K562 (cell line): ENCODE results near the gene ERC2. TPM values are rescaled to one million over a fixed set of nuclear protein-coding genes. Genes with fewer than 3 reads are reported as not detected.

Experiments used
- ATAC-seq: fragments of 200-7000 bp; cut with Tn5 transposase; 3 replicates; pipeline ENCODE4 v1.9.1; 2020; ENCODE audit warnings: moderate library complexity
- BruUV-seq: library from RNA; stranded (reverse); fragments of 400-500 nt; replicated peaks from 2 replicates; lab custom pipeline; 2021; lab: Mats Ljungman, UMichigan
- CTCF ChIA-PET: fragments of 300-600 bp; formaldehyde crosslinking; extraction: SDS; loops from one replicate; lab custom pipeline; 2021; ENCODE audit warnings: low intra/inter-chr PET ratio; lab: Yijun Ruan, JAX
- POLR2A ChIA-PET: fragments of 300-600, 350-650 bp; sonication (Branson Sonifier 250); formaldehyde crosslinking; extraction: SDS; loops from one replicate; lab custom pipeline; 2021; ENCODE audit warnings: antibody characterized with exemption, inconsistent platforms; lab: Yijun Ruan, JAX
- DNase-seq, 4 experiments: peaks; one replicate each; pipeline versions ENCODE4 v3.0.0 to v3.0.0-alpha.2; 2011 to 2018; ENCODE audit warnings: low spot score in 3 of 4, mixed read lengths in 3 of 4; ENCODE audit errors: extremely low read depth in 1 of 4
- FAIRE-seq: peaks from 2 replicates; lab custom pipeline; 2011; peaks lifted over from hg19 to GRCh38; lab: Jason Lieb, UNC
- H2AFZ ChIP-seq: 2 replicates; pipeline ENCODE4 v1.6.0; 2011; ENCODE audit warnings: low read depth, low read length, control low read depth, inconsistent platforms
- H3K27ac ChIP-seq: fragments of 200-600 bp; 3 replicates; pipeline ENCODE4 v1.8.0; 2011; ENCODE audit warnings: low read depth, mild to moderate bottlenecking, control low read depth, inconsistent platforms, low read length, moderate library complexity, mixed read lengths; ENCODE audit errors: extremely low read depth
- H3K27me3 ChIP-seq, 2 experiments: fragments of 300-600 bp in 1 of 2; 2 replicates in 1 of 2; 3 replicates in 1 of 2; pipeline versions ENCODE4 v1.6.0 to v1.8.0; 2011; ENCODE audit warnings: inconsistent platforms in 2 of 2, low read length in 2 of 2, mild to moderate bottlenecking in 1 of 2, mixed read lengths in 1 of 2, moderate library complexity in 1 of 2; ENCODE audit not compliant: control insufficient read depth in 2 of 2, insufficient read depth in 2 of 2
- H3K36me3 ChIP-seq: fragments of 300-600 bp; 3 replicates; pipeline ENCODE4 v1.8.0; 2011; ENCODE audit warnings: mild to moderate bottlenecking, low read length, inconsistent platforms; ENCODE audit not compliant: control insufficient read depth, insufficient read depth
- H3K4me1 ChIP-seq, 2 experiments: fragments of 200-600 bp in 1 of 2; replicated peaks in 1 of 2; 2 replicates in 1 of 2; 3 replicates in 1 of 2; pipeline versions ENCODE4 v1.5.1 to v1.8.0; 2011; ENCODE audit warnings: inconsistent platforms in 2 of 2, low read length in 2 of 2, mild to moderate bottlenecking in 1 of 2, mixed read lengths in 1 of 2, moderate library complexity in 1 of 2; ENCODE audit not compliant: control insufficient read depth in 2 of 2, insufficient read depth in 2 of 2
- H3K4me2 ChIP-seq: 2 replicates; pipeline ENCODE4 v1.6.1; 2011; ENCODE audit warnings: low read length, control low read depth, inconsistent platforms, mixed read lengths; ENCODE audit not compliant: insufficient read depth
- H3K4me3 ChIP-seq: fragments of 200-600 bp; sonication (generic), shearing (Covaris generic); 2 replicates; pipeline ENCODE4 v1.5.1; 2016; ENCODE audit warnings: control low read depth, inconsistent platforms
- H3K79me2 ChIP-seq: fragments of 200-600 bp; 3 replicates; pipeline ENCODE4 v1.8.0; 2011; ENCODE audit warnings: low read length, inconsistent platforms; ENCODE audit not compliant: control insufficient read depth, insufficient read depth
- H3K9ac ChIP-seq, 2 experiments: 2 replicates each; pipeline versions ENCODE4 v1.6.0 to v1.6.1; 2011; ENCODE audit warnings: low read depth in 2 of 2, low read length in 2 of 2, control low read depth in 1 of 2, inconsistent platforms in 1 of 2, mild to moderate bottlenecking in 1 of 2, mixed read lengths in 1 of 2; ENCODE audit not compliant: insufficient read depth in 1 of 2
- H3K9me1 ChIP-seq: one replicate; pipeline ENCODE4 v1.6.0; 2011; ENCODE audit warnings: inconsistent platforms, mild to moderate bottlenecking, low read length, moderate library complexity; ENCODE audit not compliant: control insufficient read depth, insufficient read depth
- H3K9me3 ChIP-seq: replicated peaks from 2 replicates; pipeline ENCODE4 v1.5.1; 2011; ENCODE audit warnings: low read depth, low read length, inconsistent platforms; ENCODE audit not compliant: control insufficient read depth, insufficient read depth
- H4K20me1 ChIP-seq: replicated peaks from 2 replicates; pipeline ENCODE4 v1.6.1; 2011; ENCODE audit warnings: low read length, inconsistent platforms, mixed read lengths; ENCODE audit not compliant: control insufficient read depth, insufficient read depth
- ADNP ChIP-seq: fragments of 200-800 bp; sonication (Bioruptor generic); IDR thresholded peaks from 2 replicates; pipeline ENCODE4 v1.6.1; 2016; ENCODE audit warnings: missing genetic modification characterization, missing compliant biosample characterization
- CHD2 ChIP-seq: IDR thresholded peaks from 2 replicates; pipeline ENCODE4 v1.6.1; 2011; ENCODE audit warnings: low read depth, low read length
- GATA2 ChIP-seq: sonication (generic); formaldehyde crosslinking; IDR thresholded peaks from 2 replicates; pipeline ENCODE4 v1.4.0; 2020; ENCODE audit warnings: mild to moderate bottlenecking, missing genetic modification reagents
- WGBS: fragments of 100-300 bp; shearing (Covaris generic); methylation state at CpG from one replicate; pipeline ENCODE4 v1.1.6; 2016; ENCODE audit warnings: low coverage, mixed read lengths; ENCODE audit not compliant: insufficient coverage; ENCODE audit errors: missing lambda C conversion rate; 5-methylcytosine and 5-hydroxymethylcytosine counted together
- in situ Hi-C: fragments of 300-500 bp; cut with MboI; formaldehyde crosslinking; loops from 4 replicates; pipeline ENCODE4 v1.15.0; 2018; ENCODE audit warnings: inconsistent platforms, mixed read lengths
- intact Hi-C: fragments of 100-400 bp; cut with micrococcal nuclease; formaldehyde crosslinking; loops from 2 replicates; pipeline ENCODE4 v1.14.2; 2022
- polyA plus RNA-seq, 8 experiments: library from polyadenylated mRNA; depleted of rRNA in 4 of 8; stranded (reverse) in 5 of 8; unstranded in 3 of 8; fragments of >200 nt; fragmentation: Nextera tagmentation in 2 of 8; fragmentation: Illumina TruSeq in 1 of 8; extraction: Ambion mirVana in 2 of 8; extraction: Trizol in 1 of 8; gene quantifications; 2 replicates each; pipeline versions ENCODE4 v1.2.1 to v1.2.3, GENCODE V29; 2011 to 2014; ENCODE audit warnings: inconsistent platforms in 1 of 8, missing spikeins in 1 of 8
- total RNA-seq, 7 experiments: library from RNA; depleted of rRNA in 6 of 7; stranded (reverse); fragments of >200 nt in 6 of 7; fragmentation: Illumina TruSeq in 2 of 7; extraction: Trizol in 2 of 7; gene quantifications; 2 replicates each; pipeline versions ENCODE4 v1.2.1 to v1.2.3, GENCODE V29; 2011 to 2021; ENCODE audit warnings: low replicate concordance in 1 of 7
- TF ChIP-seq, protein P1 (sequence below), 3 experiments: fragments of 200-800 bp in 1 of 3; fragments of 250-450 bp in 1 of 3; fragments of 450-650 bp in 1 of 3; sonication (Bioruptor Pico) in 1 of 3; sonication (Bioruptor generic) in 1 of 3; formaldehyde crosslinking in 1 of 3; IDR thresholded peaks; 2 replicates each; pipeline versions ENCODE4 v1.6.1 to v1.8.0; 2016 to 2022; ENCODE audit warnings: mild to moderate bottlenecking in 2 of 3, missing genetic modification characterization in 2 of 3, missing compliant biosample characterization in 1 of 3, moderate library complexity in 1 of 3
- TF ChIP-seq, protein P2 (sequence below): fragments of 450-650 bp; IDR thresholded peaks from 2 replicates; pipeline ENCODE4 v1.6.1; 2016; ENCODE audit warnings: borderline replicate concordance
- TF ChIP-seq, protein P3 (sequence below): fragments of 250-450 bp; sonication (Bioruptor Pico); IDR thresholded peaks from 2 replicates; pipeline ENCODE4 v1.8.0; 2022; ENCODE audit warnings: inconsistent platforms
- TF ChIP-seq, protein P4 (sequence below), 2 experiments: fragments of 450-650 bp; IDR thresholded peaks; 2 replicates each; pipeline ENCODE4 v1.6.1; 2018; ENCODE audit warnings: mild to moderate bottlenecking in 2 of 2, low read depth in 1 of 2; ENCODE audit not compliant: partially characterized antibody in 2 of 2

The ERC2 gene
- total and polyA plus RNA-seq, 9 of the 15 experiments (the other 6 are each of a cell fraction or from before 2014, with no cell fraction given): 0.04 to 0.18 (median 0.07) TPM; not detected in 2

DNA sequence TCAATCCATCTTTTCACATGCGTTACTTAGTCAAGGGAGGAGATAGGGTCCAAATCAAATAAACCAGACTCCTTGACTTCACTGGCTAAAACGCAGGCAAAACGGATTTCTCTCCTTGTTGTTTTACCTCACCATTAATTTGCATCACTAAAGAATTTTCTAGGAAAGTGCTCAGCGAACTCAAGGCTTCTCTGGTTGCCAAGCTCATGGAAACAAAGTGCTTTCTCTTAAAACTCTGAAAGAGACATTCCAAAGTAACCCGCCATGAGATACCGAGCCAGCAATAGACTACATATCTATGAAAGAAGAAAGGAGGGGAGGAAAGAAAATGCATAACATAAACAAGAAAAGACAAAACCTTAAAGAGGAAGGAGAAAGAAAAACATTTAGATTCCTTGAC, 769.4 kb downstream of the ERC2 start:
- DNase-seq (no peak), ATAC-seq (no peak), FAIRE-seq (no peak)
- WGBS: 0% methylated on average over 4 of the region's 6 CpGs
- H3K4me1 ChIP-seq: no peaks in the 10 kb centered on the region
- H3K79me2 ChIP-seq: no peaks in the 10 kb centered on the region
- ChIA-PET POLR2A (no interaction called here), CTCF (no interaction called here)
- H3K9ac ChIP-seq: no peak overlapping the region
- TF ChIP-seq ADNP: no peak
- TF ChIP-seq, protein P1, sequence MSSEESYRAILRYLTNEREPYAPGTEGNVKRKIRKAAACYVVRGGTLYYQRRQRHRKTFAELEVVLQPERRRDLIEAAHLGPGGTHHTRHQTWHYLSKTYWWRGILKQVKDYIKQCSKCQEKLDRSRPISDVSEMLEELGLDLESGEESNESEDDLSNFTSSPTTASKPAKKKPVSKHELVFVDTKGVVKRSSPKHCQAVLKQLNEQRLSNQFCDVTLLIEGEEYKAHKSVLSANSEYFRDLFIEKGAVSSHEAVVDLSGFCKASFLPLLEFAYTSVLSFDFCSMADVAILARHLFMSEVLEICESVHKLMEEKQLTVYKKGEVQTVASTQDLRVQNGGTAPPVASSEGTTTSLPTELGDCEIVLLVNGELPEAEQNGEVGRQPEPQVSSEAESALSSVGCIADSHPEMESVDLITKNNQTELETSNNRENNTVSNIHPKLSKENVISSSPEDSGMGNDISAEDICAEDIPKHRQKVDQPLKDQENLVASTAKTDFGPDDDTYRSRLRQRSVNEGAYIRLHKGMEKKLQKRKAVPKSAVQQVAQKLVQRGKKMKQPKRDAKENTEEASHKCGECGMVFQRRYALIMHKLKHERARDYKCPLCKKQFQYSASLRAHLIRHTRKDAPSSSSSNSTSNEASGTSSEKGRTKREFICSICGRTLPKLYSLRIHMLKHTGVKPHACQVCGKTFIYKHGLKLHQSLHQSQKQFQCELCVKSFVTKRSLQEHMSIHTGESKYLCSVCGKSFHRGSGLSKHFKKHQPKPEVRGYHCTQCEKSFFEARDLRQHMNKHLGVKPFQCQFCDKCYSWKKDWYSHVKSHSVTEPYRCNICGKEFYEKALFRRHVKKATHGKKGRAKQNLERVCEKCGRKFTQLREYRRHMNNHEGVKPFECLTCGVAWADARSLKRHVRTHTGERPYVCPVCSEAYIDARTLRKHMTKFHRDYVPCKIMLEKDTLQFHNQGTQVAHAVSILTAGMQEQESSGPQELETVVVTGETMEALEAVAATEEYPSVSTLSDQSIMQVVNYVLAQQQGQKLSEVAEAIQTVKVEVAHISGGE (CRISPR knock-in tag; IDR thresholded peaks at IDR 0.05): no peak
- TF ChIP-seq GATA2: no peak
- no peak for TF ChIP-seq CHD2
- TF ChIP-seq, protein P2, sequence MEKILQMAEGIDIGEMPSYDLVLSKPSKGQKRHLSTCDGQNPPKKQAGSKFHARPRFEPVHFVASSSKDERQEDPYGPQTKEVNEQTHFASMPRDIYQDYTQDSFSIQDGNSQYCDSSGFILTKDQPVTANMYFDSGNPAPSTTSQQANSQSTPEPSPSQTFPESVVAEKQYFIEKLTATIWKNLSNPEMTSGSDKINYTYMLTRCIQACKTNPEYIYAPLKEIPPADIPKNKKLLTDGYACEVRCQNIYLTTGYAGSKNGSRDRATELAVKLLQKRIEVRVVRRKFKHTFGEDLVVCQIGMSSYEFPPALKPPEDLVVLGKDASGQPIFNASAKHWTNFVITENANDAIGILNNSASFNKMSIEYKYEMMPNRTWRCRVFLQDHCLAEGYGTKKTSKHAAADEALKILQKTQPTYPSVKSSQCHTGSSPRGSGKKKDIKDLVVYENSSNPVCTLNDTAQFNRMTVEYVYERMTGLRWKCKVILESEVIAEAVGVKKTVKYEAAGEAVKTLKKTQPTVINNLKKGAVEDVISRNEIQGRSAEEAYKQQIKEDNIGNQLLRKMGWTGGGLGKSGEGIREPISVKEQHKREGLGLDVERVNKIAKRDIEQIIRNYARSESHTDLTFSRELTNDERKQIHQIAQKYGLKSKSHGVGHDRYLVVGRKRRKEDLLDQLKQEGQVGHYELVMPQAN: no peak
- TF ChIP-seq, protein P3, sequence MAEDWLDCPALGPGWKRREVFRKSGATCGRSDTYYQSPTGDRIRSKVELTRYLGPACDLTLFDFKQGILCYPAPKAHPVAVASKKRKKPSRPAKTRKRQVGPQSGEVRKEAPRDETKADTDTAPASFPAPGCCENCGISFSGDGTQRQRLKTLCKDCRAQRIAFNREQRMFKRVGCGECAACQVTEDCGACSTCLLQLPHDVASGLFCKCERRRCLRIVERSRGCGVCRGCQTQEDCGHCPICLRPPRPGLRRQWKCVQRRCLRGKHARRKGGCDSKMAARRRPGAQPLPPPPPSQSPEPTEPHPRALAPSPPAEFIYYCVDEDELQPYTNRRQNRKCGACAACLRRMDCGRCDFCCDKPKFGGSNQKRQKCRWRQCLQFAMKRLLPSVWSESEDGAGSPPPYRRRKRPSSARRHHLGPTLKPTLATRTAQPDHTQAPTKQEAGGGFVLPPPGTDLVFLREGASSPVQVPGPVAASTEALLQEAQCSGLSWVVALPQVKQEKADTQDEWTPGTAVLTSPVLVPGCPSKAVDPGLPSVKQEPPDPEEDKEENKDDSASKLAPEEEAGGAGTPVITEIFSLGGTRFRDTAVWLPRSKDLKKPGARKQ (CRISPR knock-in tag): no peak
- TF ChIP-seq, protein P4, sequence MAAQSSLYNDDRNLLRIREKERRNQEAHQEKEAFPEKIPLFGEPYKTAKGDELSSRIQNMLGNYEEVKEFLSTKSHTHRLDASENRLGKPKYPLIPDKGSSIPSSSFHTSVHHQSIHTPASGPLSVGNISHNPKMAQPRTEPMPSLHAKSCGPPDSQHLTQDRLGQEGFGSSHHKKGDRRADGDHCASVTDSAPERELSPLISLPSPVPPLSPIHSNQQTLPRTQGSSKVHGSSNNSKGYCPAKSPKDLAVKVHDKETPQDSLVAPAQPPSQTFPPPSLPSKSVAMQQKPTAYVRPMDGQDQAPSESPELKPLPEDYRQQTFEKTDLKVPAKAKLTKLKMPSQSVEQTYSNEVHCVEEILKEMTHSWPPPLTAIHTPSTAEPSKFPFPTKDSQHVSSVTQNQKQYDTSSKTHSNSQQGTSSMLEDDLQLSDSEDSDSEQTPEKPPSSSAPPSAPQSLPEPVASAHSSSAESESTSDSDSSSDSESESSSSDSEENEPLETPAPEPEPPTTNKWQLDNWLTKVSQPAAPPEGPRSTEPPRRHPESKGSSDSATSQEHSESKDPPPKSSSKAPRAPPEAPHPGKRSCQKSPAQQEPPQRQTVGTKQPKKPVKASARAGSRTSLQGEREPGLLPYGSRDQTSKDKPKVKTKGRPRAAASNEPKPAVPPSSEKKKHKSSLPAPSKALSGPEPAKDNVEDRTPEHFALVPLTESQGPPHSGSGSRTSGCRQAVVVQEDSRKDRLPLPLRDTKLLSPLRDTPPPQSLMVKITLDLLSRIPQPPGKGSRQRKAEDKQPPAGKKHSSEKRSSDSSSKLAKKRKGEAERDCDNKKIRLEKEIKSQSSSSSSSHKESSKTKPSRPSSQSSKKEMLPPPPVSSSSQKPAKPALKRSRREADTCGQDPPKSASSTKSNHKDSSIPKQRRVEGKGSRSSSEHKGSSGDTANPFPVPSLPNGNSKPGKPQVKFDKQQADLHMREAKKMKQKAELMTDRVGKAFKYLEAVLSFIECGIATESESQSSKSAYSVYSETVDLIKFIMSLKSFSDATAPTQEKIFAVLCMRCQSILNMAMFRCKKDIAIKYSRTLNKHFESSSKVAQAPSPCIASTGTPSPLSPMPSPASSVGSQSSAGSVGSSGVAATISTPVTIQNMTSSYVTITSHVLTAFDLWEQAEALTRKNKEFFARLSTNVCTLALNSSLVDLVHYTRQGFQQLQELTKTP (IDR thresholded peaks at IDR 0.05; ENCODE audit: low read depth in 1 of 2, partially characterized antibody in 2 of 2): no peak
- H4K20me1 ChIP-seq: no peaks in the 10 kb centered on the region
- H3K4me2 ChIP-seq: no peak overlapping the region
- intact Hi-C loops (no loop called here), in situ Hi-C loops (no loop called here)
- H3K9me1 ChIP-seq: no peaks in the 10 kb centered on the region
- no peaks in the 10 kb centered on the region for H3K9me3 ChIP-seq
- H3K27me3 ChIP-seq: no peaks in the 10 kb centered on the region
- no peaks in the 10 kb centered on the region for H3K36me3 ChIP-seq
- no peak overlapping the region for H3K27ac ChIP-seq
- H2AFZ ChIP-seq: no peak overlapping the region
- no TSS peak for BruUV-seq
- no peak overlapping the region for H3K4me3 ChIP-seq
